ENCODE results near the gene POF1B.

POF1B gene

GRCh38 chrX:85243761-85244449 lies 135.6 kb downstream of the POF1B start, which contains the start of the genes SATL1 and ZNF711:
TSS of gene SATL1 (minus strand) at chrX:85243779. CDS start at chrX:85108968, 134,811 bp downstream.
TSS of gene ZNF711 (plus strand) at chrX:85243991. CDS start at chrX:85247573, 3,582 bp downstream.
- peak; percentile 36 for DNase-seq (ENCODE audit: low spot score)

- DNase-seq (ENCODE audit: low spot score), result peak; percentile 2
These were observed 136.3 kb downstream of the POF1B start for GRCh38 chrX:85243155-85243554.
